Hepatocyte (in vitro differentiated cells): ENCODE data around the gene FAM131C. TPM values are rescaled to one million over a fixed set of nuclear protein-coding genes. Genes with fewer than 3 reads are reported as not detected.
"Not testable (repeated sequence)": the region's sequence is repeated elsewhere in the genome, so short reads cannot be mapped to it uniquely, and the experiment has no call there.

Source experiments
- DNase-seq: peaks from one replicate; pipeline ENCODE4 v3.0.0-alpha.2; 2016; ENCODE audit warnings: low spot score
- H2AFZ ChIP-seq: fragments of 200-600 bp; sonication (generic); 2 replicates; pipeline ENCODE4 v1.6.0; 2016; ENCODE audit warnings: antibody characterized with exemption, mild to moderate bottlenecking
- H3K27ac ChIP-seq: fragments of 200-600 bp; sonication (generic); 2 replicates; pipeline ENCODE4 v1.5.1; 2016; ENCODE audit warnings: mild to moderate bottlenecking
- H3K27me3 ChIP-seq: fragments of 200-600 bp; sonication (generic); 2 replicates; pipeline ENCODE4 v1.6.1; 2016
- H3K36me3 ChIP-seq: fragments of 200-600 bp; sonication (generic); replicated peaks from 2 replicates; pipeline ENCODE4 v1.5.1; 2016; ENCODE audit warnings: low read depth; ENCODE audit not compliant: insufficient read depth
- H3K4me1 ChIP-seq: fragments of 200-600 bp; sonication (generic); 2 replicates; pipeline ENCODE4 v1.5.1; 2016; ENCODE audit warnings: mild to moderate bottlenecking, moderate library complexity; ENCODE audit not compliant: insufficient read depth
- H3K4me2 ChIP-seq: fragments of 200-600 bp; sonication (generic); 2 replicates; pipeline ENCODE4 v1.6.0; 2016
- H3K4me3 ChIP-seq: fragments of 200-600 bp; sonication (generic); 2 replicates; pipeline ENCODE4 v1.5.1; 2016; ENCODE audit warnings: mild to moderate bottlenecking
- H3K79me2 ChIP-seq: fragments of 200-600 bp; sonication (generic); 2 replicates; pipeline ENCODE4 v1.6.0; 2017; ENCODE audit warnings: mild to moderate bottlenecking
- H3K9me2 ChIP-seq: fragments of 200-600 bp; sonication (generic); replicated peaks from 2 replicates; pipeline ENCODE4 v1.6.0; 2017; ENCODE audit warnings: mild to moderate bottlenecking; ENCODE audit not compliant: insufficient read depth
- H3K9me3 ChIP-seq: fragments of 200-600 bp; sonication (generic); 2 replicates; pipeline ENCODE4 v1.5.1; 2016; ENCODE audit warnings: low read depth, mild to moderate bottlenecking
- H4K20me1 ChIP-seq: fragments of 200-600 bp; sonication (generic); 2 replicates; pipeline ENCODE4 v1.6.0; 2016; ENCODE audit warnings: mild to moderate bottlenecking; ENCODE audit not compliant: insufficient read depth, poor library complexity, severe bottlenecking
- EZH2 ChIP-seq: fragments of 200-600 bp; sonication (generic); IDR thresholded peaks from 2 replicates; pipeline ENCODE4 v1.6.1; 2016; ENCODE audit warnings: antibody characterized with exemption, mild to moderate bottlenecking, borderline replicate concordance
- EZH2phosphoT487 ChIP-seq: fragments of 200-600 bp; sonication (generic); IDR thresholded peaks from one replicate; pipeline ENCODE4 v1.6.1; 2018; ENCODE audit warnings: antibody characterized with exemption, mild to moderate bottlenecking, low read depth, moderate library complexity; ENCODE audit not compliant: unreplicated experiment, severe bottlenecking
- WGBS: methylation state at CpG from one replicate; pipeline ENCODE4 v1.1.6; 2016; ENCODE audit warnings: low lambda C conversion rate; ENCODE audit errors: missing lambda C conversion rate; 5-methylcytosine and 5-hydroxymethylcytosine counted together
- polyA plus RNA-seq: library from polyadenylated mRNA; unstranded; fragments of >200 nt; fragmentation: Nextera tagmentation; extraction: Ambion mirVana; gene quantifications from 2 replicates; pipeline ENCODE4 v1.2.1, GENCODE V29; 2016
- total RNA-seq: library from RNA; depleted of rRNA; stranded (reverse); fragments of >200 nt; gene quantifications from 2 replicates; pipeline ENCODE4 v1.2.3, GENCODE V29; 2014
- TF ChIP-seq, protein P1 (sequence below): fragments of 200-600 bp; sonication (generic); IDR thresholded peaks from 2 replicates; pipeline ENCODE4 v1.5.1; 2016; ENCODE audit warnings: antibody characterized with exemption, mild to moderate bottlenecking; ENCODE audit not compliant: poor library complexity

Gene FAM131C
- total and polyA plus RNA-seq, 2 experiments from 2014 or later = 3.5 to 7.5 TPM

DNA sequence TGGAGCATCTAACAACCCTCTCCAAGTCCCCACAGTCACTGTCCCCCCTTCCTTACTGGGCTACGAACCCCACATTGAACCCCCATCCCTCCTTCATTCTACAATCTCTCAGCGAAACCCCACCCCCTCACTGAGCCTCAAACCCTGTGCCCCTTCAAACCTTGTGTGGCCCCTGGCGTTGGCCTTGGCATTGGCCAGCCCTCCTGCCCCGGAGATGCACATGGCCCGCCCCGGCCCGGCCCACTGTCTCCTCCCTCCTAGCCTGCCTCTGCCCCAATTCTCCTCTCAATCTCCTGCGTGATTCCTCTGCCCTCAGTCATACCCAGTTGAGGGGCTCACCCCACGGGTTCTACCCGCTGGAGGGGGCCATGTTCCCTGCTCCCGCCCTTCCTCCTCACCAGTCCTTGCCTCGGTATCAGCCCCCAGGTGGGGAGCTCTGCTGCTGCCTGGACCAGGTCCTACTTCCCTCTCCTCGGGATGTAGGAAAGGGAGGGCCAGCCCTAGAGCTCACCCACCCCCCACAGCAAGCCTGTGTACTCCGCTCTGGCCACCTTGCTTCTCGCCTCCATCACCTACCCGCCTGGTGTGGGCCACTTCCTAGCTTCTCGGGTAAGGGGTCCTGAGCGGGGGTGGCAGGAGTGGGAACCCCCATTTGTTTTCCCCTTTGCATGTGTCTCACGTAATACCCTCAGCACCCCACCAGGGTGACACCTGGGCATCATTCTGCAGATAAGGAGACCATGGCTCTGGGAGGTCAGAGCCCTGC lies 45.0 kb downstream of the FAM131C start:
- no peak for DNase-seq
- no peaks in the 10 kb centered on the region for H3K79me2 ChIP-seq
- H2AFZ ChIP-seq = no peak overlapping the region
- H3K4me2 ChIP-seq = no peak overlapping the region
- H3K4me3 ChIP-seq = no peak overlapping the region
- H3K27me3 ChIP-seq = no peaks in the 10 kb centered on the region
- no peak overlapping the region for H3K27ac ChIP-seq
- H3K36me3 ChIP-seq = no peaks in the 10 kb centered on the region
- H4K20me1 ChIP-seq = no peaks in the 10 kb centered on the region
- H3K9me2 ChIP-seq = no peaks in the 10 kb centered on the region
- TF ChIP-seq EZH2 = no peak
- TF ChIP-seq, protein P1, sequence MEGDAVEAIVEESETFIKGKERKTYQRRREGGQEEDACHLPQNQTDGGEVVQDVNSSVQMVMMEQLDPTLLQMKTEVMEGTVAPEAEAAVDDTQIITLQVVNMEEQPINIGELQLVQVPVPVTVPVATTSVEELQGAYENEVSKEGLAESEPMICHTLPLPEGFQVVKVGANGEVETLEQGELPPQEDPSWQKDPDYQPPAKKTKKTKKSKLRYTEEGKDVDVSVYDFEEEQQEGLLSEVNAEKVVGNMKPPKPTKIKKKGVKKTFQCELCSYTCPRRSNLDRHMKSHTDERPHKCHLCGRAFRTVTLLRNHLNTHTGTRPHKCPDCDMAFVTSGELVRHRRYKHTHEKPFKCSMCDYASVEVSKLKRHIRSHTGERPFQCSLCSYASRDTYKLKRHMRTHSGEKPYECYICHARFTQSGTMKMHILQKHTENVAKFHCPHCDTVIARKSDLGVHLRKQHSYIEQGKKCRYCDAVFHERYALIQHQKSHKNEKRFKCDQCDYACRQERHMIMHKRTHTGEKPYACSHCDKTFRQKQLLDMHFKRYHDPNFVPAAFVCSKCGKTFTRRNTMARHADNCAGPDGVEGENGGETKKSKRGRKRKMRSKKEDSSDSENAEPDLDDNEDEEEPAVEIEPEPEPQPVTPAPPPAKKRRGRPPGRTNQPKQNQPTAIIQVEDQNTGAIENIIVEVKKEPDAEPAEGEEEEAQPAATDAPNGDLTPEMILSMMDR = no peak
- TF ChIP-seq EZH2phosphoT487 = no peak
- WGBS = 86% methylated on average over 17 of the region's 19 CpGs
- no peaks in the 10 kb centered on the region for H3K9me3 ChIP-seq
- peaks cover 9% of the 10 kb centered on the region for H3K4me1 ChIP-seq

DNA sequence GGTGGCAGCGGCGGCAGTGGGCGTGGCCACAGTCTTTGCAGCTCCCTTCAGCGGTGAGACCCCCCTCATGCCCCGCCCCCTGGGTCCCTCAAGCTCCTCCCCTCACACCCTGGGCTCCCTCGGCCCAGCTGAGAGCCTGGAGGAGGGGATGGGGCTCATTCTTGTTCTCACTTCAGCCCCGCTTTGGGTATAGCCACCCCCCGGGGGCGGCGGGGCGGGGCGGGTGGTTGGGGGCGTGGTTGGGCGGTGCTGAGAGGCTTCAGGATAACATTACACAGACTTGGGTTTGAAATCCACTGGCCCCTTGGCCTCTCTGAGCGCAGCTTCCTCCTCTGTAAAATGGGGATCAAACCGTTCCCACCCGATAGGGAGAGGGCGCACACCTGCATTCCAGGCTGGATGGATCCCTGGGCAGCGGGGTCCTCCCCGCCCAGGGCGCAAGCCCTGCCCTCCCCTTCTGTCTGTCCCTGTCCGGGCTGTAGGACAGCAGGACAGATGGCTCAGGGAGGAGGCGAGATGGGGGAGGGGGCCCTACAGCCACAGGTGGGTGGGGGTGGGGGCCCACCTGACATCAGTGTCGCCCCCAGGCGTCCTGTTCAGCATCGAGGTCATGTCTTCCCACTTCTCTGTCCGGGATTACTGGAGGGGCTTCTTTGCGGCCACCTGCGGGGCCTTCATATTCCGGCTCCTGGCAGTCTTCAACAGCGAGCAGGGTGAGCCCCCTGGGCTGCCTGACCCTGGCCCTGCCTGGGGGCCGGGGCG lies 46.5 kb downstream of the FAM131C start:
- Histone ChIP-seq H3K9me2 (no peaks in the 10 kb centered on the region), H4K20me1 (no peaks in the 10 kb centered on the region), H3K4me3 (no peak overlapping the region), H3K4me1 (peaks cover 9% of the 10 kb centered on the region), H3K9me3 (no peaks in the 10 kb centered on the region), H3K79me2 (no peaks in the 10 kb centered on the region), H3K4me2 (peak overlapping the region; percentile 82), H3K27me3 (no peaks in the 10 kb centered on the region), H3K27ac (no peak overlapping the region), H3K36me3 (no peaks in the 10 kb centered on the region), H2AFZ (no peak overlapping the region)
- TF ChIP-seq EZH2 = no peak
- peak; percentile 64 for DNase-seq
- WGBS = 31% methylated on average over 20 of the region's 33 CpGs

DNA sequence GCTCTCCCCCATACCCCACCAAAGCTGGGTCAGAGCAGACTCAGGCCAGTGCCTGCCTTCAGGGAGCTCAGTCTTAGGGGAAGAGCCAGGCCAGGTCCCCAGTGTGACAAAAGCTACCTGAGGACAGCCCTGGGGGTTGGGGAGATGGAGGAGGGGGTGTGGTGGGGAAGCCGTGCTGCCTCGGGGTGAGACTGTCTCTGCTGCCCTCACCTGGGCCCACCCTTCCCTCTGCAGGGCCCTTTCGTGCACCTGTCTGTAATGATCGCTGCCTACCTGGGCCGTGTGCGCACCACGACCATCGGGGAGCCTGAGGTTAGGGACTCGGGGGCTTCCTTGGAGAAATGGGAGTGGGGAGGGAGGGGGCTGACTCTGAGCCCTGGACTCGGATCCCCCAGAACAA lies 47.1 kb downstream of the FAM131C start:
- not testable (repeated sequence) for H2AFZ ChIP-seq, H3K36me3 ChIP-seq, H3K27ac ChIP-seq, H3K9me3 ChIP-seq, H3K9me2 ChIP-seq, H3K79me2 ChIP-seq, H3K4me3 ChIP-seq, H4K20me1 ChIP-seq, DNase-seq, H3K27me3 ChIP-seq, H3K4me1 ChIP-seq
- 28% methylated on average over 4 of the region's 10 CpGs for whole genome bisulfite sequencing
- H3K4me2 ChIP-seq = peak overlapping the region; percentile 82

DNA sequence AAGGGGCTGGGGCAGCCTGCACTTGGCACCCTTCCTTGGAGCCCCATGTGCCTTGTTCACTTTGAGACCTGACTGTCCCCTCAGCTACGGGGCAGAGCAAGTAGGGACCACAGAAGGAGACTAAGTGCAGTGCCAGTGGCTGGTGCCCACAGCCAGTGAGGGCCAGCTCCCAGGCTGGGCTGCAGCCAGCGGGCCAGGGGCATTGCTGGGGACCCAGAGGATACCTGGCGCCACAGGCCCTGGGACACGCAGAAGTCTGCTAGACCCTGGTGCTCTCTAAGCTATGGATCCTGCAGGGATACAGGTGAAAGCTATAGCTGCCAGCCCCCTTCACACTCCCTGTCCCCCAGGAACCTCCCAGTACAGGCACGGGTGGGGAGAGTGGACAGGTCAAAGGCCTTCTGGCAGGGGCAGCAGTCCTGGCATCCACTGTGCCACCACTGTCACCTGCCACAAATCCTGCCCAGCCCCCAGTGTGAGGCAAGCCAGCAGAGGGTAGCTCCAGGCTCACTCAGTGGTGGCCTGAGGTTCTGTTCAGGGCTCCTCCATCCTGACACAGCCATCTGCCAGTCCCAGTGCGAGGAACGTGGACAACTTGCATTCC lies 50.3 kb downstream of the FAM131C start:
- no peak overlapping the region for H3K27ac ChIP-seq
- H3K4me3 ChIP-seq = no peak overlapping the region
- H3K79me2 ChIP-seq = no peaks in the 10 kb centered on the region
- H4K20me1 ChIP-seq = no peaks in the 10 kb centered on the region
- H3K9me2 ChIP-seq = no peaks in the 10 kb centered on the region
- H3K36me3 ChIP-seq = no peaks in the 10 kb centered on the region
- no peak for DNase-seq
- H3K9me3 ChIP-seq = no peaks in the 10 kb centered on the region
- no peak overlapping the region for H3K4me2 ChIP-seq
- WGBS = 88% methylated on average over 7 of the region's 7 CpGs
- peaks cover 20% of the 10 kb centered on the region for H3K4me1 ChIP-seq
- no peaks in the 10 kb centered on the region for H3K27me3 ChIP-seq
- TF ChIP-seq, protein P1 = no peak
- TF ChIP-seq EZH2phosphoT487 (no peak), EZH2 (no peak)
- H2AFZ ChIP-seq = no peak overlapping the region
